ENCODE measurements around the gene ATG4C.

ATG4C gene

GRCh38 chr1:62905872-62906271 is 121.9 kb downstream of the ATG4C start:
- no peak for DNase-seq

- DNase-seq = no peak
Observed at GRCh38 chr1:62906428-62906886, 122.5 kb downstream of the ATG4C start.

- no peak for DNase-seq
Observed at GRCh38 chr1:62908168-62908695, 124.3 kb downstream of the ATG4C start.

GRCh38 chr1:62912028-62912638 is 128.2 kb downstream of the ATG4C start:
- no peak for DNase-seq

Data from stimulated activated CD4-positive, alpha-beta T cell treated with anti-CD3 and anti-CD28 coated beads, Interleukin-2, amount 100 ng/mL, for 48 hours (primary cell).